C4-2B (cell line): ENCODE data around the gene CCDC148.
A peak's percentile ranks its signal among the peaks of the same experiment; 100 is the strongest.

Experiments
- H3K27ac ChIP-seq: fragments of 450-650 bp; 2 replicates; pipeline ENCODE4 v1.5.1; 2017
- CTCF ChIP-seq: fragments of 450-650 bp; conservative IDR thresholded peaks from 2 replicates; pipeline ENCODE4 v1.5.1; 2017; ENCODE audit warnings: mild to moderate bottlenecking
- ZFX ChIP-seq: fragments of 450-650 bp; IDR thresholded peaks from 2 replicates; pipeline ENCODE4 v1.6.1; 2017

Gene CCDC148

GRCh38 chr2:158184556-158185343 is 271.8 kb downstream of the CCDC148 start:
- H3K27ac ChIP-seq, result no peak overlapping the region
- no peak for TF ChIP-seq ZFX
- TF ChIP-seq CTCF, result no peak

- H3K27ac ChIP-seq, result no peak overlapping the region
- TF ChIP-seq CTCF, result no peak
- TF ChIP-seq ZFX, result no peak
These were observed 272.6 kb downstream of the CCDC148 start for GRCh38 chr2:158184001-158184400.

- H3K27ac ChIP-seq, result no peak overlapping the region
These were observed 273.8 kb downstream of the CCDC148 start for GRCh38 chr2:158182676-158183295.

GRCh38 chr2:158181171-158181570 is 275.4 kb downstream of the CCDC148 start:
- TF ChIP-seq ZFX (no peak), CTCF (no peak)

More at GRCh38 chr2:158182676-158183295, 273.8 kb downstream of the CCDC148 start:
- TF ChIP-seq CTCF, result no peak
- no peak for TF ChIP-seq ZFX

GRCh38 chr2:158179660-158180059 is 276.9 kb downstream of the CCDC148 start:
- no peak overlapping the region for H3K27ac ChIP-seq
- TF ChIP-seq CTCF (peak; percentile 47), ZFX (no peak)

More at GRCh38 chr2:158181171-158181570, 275.4 kb downstream of the CCDC148 start:
- no peak overlapping the region for H3K27ac ChIP-seq

GRCh38 chr2:158178646-158179045 is 277.9 kb downstream of the CCDC148 start:
- TF ChIP-seq CTCF (no peak), ZFX (no peak)
- H3K27ac ChIP-seq, result no peak overlapping the region

- no peak for TF ChIP-seq ZFX
- TF ChIP-seq CTCF, result no peak
These were observed 281.6 kb downstream of the CCDC148 start for GRCh38 chr2:158174956-158175355.

More at GRCh38 chr2:158174956-158175355, 281.6 kb downstream of the CCDC148 start:
- H3K27ac ChIP-seq, result no peak overlapping the region
